HG03432 (cell line): ENCODE results near the gene CD52.

ENCODE experiments used
- ATAC-seq: cut with Tn5 transposase; IDR thresholded peaks from one replicate; pipeline ENCODE4 v1.9.1; 2021; ENCODE audit warnings: mild to moderate bottlenecking, moderate library complexity; ENCODE audit not compliant: unreplicated experiment

Gene CD52

DNA sequence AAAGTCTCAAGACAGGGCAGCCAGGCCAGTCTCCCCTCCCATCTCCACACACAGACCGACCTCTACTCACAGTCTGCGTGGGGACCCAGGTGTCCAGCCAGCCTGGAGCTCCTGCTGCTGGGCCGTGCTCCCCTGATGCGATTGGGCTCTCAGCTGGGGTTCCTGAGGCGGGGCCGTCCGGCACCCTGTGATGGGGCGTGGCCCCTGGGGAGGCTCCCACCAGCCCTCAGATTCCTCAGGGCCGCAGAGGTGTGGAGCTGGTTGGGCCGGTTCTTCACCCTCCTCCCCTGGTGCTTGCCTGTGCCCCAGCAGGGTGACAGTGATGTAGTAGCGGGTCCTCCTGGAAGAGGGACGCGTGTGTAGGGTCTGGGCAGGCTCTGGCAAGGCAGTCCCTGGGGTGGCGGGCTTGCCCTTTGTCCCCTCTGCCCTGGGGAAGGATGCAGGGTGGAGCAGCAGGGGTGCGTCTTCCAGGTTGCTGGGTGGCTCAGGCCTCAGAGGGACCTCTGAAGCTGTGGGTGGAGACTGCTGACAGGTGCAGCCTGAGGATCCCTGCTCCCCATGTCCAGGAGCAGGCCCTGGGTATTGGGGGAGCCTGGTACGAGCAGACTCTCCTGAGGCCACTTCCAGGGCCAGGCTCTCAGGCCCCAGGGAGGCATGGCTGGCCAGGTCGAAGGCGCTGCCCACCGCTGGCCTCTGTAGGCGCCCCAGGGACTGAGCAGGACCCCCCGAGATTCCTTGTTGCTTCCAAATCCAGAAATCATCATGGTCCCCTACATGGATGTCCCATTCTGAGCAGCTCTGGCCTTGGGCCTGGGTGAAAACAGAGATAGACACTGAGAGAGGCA, 36.4 kb downstream of the CD52 start, which contains the start of gene CRYBG2:
Gene CRYBG2 (minus strand): TSS at position 155 of the 845 bp plus-strand sequence. CDS start 7,473 bp downstream, outside the sequence.
- ATAC-seq: no peak

DNA sequence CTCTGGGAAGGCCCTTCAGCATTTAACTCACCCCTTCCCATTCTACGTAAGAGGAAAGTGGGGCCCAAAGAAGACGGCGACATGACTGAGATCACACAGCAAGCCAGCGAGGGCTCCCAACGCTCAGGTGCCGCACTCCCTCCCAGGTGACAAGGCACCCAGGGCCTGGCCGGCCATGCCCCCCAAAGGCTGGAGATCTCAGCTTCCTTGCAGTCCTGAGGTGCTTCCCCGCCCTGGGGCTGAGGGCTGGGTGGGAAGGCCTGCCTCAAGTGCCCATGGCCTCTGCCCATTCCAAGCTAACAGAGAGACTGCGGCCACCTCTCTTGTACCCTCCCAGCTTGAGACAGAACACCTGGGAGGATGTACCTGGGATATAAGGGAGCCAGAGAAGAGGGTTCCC, 37.2 kb downstream of the CD52 start:
- no peak for ATAC-seq

DNA sequence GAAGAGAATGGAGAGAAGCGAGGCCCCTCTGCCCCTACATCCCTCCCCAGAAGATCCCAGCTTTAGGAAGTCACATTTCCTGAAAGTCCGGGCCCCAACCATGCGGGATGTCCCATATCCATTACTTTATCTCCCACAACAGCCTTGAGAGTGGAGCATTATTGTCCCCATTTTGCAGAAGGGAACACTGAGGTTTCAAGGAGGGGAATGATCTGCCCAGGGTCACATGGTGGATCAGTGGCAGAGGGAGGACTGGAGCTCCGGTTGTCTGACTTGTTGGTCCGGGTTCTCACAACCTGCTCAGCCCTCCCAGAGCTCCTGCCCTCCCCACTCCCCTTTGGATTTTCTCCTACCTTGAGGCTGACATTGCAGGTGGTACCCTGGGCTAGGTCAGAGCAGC, 38.3 kb downstream of the CD52 start:
- no peak for ATAC-seq

DNA sequence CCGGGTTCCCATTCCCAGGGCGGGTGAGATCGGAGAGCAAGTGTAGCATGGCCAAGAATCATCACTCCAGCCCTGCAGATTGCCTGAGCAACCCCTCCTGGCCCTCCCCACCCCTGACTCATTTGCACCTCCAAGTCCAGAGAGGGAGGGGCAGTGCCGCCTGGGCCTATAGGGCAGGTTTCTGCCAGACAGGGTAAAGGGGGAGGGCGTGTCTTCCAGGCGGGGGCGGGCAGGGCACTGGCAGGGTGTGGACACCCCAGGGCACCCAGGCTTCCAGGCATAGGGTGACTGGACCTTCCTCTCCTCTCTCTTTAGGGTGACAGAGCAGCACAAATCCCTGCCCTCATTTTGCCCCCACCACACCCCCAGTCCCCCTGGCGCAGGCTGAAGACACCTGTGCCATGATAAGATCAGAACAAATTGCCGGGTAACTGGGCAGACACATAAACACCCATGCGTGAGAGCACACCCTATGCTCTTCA, 39.4 kb downstream of the CD52 start:
- no peak for ATAC-seq

DNA sequence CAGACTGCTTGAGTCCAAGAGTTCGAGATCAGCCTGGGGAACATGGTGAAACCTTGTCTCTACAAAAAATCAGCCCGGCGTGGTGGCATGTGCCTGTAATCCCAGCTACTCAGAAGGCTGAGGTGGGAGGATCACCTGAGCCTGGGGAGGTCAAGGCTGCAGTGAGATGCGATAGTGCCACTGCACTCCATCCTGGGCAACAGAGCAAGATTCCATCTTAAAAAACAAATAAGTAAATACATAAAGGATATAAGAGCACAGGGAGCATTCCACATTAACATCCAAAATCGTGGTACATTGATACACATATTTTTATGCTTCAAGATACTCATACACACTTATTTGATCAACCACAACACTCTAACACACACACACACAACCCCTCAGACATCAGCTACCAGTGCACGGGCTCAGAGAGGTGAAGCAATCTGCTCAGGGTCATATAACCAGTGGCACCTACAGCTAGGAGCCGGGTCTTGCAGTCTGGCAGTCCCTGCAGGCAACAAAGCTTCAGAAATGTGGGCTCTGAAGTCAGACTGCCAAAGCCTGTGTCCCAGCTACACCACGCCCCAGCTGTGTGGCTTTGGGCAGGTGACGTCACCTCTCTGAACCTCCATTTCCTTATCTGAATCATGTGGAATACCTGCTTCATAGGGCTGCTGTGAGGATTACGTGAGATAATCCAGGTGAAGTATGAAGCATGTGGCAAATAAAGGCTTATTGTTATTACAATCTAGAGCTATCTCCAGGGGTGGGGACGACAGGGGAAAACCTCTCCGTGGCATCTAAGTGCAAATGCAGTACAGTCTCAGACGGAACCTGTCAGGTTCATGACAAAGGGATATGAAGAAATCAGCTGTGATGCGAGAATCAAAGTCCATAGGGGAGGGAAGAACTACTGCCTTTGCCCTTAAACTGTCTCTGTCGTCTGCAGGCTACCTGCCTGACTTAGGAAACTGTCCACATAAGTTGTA, 40.9 kb downstream of the CD52 start:
- no peak for ATAC-seq

DNA sequence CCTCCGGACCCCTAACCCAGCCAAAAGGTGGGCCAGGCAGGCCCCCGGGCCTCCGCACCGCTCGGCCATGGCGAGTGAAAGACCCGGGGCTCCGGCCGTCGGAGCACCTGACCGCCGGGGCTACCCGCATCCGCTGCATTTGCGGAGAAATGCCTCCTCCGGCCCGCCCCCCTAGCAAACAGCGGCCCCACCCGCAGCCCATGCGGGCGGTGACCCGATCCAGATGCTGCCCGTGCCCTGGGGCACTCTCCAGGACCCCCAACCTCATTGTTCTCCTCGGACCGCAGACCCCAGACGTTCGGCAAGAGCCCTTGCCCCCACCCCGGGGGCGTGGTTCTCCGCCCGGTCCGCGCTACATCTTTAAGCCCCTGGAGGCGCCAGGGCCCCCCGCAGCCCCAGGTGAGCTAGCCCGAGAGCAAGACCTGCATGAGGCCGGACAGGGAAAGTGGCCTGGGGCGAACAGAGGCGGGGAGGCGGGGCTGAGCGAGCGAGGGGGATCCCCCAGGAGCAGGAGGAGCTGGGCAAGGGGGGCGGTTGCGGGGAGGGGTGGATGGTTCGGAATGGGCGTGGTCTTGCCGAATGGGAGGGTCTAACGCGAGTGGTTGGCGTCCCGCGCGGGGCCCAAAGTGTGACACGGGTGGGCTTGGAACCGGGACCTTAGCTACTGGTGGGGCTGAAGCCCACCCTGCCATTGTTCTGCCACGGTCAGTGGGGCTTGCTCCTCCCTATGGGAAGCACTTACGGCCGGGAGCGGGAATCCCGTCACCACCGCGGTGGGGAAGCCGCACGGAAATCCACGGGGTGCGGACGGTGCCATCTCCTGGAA, 42.4 kb downstream of the CD52 start:
- ATAC-seq: no peak

DNA sequence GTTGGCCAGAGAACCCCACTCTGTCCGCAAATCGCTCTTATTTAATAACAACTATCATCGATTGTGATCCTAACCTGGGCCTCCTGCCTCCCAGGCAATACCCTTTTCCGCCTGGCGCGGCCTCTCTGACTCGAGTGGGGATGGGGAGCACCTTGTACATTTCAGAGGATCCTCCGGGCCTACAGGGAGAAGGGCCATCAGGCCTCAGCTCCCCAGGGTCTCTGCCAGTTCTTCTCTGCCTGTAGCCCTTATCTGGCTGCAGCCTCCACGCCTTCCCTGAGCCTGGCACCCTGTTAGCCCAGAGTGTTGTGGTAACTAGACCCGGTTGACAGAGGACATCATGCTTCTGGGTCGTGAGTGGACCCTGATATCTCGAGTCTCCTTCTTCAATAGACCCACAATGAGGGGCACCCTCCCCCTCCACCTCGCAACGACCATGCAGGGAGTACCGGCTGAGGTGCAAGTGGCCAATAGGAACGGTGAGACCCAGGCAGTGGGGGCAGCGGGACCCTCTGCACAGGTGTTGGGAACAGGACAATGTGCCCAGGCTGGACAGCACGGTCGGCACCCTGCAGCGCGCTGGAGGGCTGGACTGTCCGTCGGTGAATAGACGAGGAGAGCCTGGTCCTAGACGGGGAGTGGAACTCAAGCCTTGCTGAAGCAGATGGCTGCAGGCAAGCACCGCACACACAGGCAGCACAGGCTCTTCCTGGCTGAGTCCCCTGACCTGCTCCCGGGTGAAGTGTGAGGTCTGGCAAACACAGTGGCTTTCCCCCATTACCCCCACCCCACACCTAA, 43.2 kb downstream of the CD52 start:
- no peak for ATAC-seq

DNA sequence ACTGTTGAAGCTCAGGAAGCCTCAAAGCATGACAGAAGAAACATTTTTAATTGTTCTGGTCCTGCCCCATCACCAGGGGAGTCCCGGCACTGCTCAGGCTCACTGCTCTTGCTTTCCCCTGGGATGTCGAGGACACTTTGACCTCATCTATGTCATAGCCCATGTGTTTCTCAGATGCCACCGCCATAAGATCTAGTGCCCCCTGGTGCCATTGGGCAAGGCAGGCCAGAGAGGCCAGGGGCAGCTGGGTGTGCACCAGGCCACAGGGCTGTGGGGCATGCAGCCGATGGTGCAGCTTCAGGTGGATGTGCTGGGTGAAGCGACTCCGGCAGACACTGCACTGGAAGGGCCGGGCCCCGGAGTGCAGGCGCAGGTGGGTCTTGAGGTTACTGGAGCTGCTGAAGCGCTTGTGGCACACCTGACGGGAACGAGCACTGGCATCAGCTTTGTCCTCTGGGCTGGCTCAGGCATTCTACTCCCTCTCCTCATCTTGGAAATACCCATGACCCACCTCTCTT, 43.9 kb downstream of the CD52 start:
- ATAC-seq: no peak

DNA sequence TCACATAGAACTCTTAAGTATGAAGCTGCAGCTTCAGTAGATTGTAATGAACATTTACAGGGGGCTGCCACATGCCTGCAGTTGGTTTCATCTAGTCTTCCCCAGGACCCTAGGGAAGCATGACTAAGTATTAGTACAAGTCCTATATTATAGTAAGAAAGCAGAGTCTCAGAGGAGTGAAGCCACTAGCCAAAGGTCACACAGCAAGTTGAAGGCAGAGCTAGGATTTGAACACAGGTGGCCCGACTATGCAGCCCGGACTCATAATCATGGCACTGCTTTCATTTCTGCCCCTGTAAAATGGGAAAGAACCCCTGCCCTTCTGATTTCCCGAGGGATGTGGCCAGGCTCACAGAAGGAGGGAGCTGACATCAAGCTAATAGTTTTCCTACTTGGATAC, 44.6 kb downstream of the CD52 start:
- ATAC-seq: no peak

DNA sequence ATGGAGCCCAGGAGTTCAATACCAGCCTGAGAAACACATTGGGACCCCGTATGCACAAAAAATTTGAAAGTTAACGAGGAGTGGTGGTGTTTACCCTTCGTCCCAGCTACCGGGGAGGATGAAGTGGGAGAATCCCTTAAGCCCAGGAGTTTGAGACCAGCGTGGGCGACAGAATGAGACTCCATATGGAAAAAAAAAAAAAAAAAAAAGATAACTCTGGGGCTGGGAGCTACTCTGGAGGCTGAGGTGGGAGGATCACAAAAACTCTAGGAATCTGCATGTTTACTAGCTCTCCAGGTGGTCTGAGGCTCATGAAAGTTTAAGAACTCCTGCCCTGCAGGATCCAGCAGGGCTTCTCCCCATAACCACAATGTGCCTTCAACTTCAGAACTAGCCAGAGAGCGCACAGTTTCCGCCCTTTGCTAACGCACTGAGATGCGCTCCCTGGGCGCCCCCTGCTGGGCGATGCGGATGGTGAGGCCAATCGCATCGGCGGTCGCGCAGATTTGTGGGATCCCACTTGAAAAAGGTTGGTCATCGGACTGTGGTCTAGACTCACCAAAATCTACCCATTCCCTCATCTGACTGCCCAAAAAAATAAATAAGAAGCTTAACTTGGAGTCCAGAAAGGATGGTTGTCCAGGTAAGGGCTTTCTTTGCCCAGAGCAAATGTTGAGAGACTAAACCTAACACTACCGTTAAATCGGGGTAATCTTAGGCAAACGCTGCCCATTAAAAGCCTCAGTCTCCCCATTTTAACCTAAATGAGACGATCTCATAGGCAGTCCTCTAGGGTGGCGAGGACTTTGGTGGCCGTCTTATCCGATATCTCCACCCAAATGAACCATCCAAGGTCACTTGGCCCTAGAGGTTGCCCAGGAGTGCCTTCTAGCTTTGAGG, 46.0 kb downstream of the CD52 start:
- no peak for ATAC-seq

DNA sequence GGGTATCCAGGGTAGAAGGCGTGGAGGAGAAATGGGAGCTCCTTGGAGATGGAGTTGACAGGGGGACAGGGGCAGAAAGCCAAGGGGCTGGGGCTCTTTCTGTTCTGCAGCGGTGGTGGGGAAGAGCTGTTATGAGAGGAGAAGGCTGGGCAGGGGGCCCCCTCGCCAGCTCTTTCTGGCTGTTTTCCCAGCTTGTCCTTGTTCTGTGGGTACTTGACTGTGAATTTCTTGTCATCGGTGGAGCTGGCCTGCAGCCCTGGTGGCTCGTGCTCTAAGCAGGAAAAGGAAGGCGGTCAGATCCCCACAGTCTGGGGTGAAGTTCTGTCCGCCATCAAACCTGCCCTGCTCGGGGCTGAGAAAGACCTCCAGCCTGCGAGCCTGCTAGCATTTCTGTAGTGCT, 47.2 kb downstream of the CD52 start:
- ATAC-seq: no peak

DNA sequence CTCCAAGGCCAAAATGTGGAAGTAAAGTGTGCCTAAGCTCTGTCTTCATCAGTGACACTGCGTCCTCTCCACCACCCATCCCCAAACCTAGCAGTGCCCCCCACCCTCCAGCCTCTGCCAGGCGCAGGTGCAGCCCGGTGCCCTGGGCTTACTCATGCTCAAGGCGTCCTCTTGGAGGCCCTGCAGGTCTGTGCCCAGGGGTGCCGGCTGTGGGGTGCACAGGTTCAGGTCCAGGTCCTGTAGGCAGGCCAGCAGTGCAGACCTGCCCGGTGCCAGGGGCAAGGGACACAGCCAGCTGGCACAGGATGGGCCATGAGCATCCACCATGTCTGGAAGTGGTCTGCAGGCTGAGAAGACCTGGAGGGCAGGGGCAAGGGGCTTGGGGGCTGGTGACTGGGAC, 49.7 kb downstream of the CD52 start:
- no peak for ATAC-seq

DNA sequence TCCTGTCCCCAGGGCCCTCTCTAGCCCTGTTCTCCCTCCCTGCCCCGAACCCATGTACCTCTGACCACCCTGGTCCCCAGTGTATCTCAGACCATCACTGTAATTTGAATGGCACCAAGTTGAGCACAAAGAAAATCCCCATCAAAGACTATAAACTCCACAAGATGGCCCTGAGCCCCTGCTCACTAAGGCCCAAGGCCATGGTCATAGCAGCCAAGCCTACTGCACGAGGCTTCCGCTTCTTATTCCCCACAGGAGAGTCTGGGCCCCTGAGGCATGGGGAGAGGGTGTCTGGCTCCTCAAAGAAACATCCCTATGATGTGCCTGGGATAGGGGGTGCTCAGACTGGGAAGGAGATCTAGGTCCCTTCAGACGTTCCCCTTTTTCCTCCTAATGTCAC, 50.2 kb downstream of the CD52 start:
- no peak for ATAC-seq

DNA sequence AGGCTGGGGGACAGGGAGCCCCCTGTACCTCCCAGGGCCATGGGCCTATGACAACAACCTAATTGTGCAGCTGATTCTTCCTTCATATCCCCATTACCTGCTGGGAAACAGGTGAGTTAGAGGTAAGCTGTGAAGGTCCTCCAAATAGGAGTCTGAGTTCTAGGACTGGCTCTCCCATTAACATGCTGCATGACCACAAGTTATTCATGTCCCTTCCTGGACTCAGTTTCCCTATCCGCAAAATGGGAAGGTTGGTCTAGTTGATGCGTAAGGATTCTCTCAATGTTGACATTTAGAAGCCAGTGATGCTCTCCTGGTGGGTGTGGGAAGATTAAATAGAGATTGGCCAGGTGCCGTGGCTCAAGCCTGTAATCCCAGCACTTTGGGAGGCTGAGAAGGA, 50.7 kb downstream of the CD52 start:
- no peak for ATAC-seq
